ENCODE results near the gene JSRP1.

Gene JSRP1

DNA sequence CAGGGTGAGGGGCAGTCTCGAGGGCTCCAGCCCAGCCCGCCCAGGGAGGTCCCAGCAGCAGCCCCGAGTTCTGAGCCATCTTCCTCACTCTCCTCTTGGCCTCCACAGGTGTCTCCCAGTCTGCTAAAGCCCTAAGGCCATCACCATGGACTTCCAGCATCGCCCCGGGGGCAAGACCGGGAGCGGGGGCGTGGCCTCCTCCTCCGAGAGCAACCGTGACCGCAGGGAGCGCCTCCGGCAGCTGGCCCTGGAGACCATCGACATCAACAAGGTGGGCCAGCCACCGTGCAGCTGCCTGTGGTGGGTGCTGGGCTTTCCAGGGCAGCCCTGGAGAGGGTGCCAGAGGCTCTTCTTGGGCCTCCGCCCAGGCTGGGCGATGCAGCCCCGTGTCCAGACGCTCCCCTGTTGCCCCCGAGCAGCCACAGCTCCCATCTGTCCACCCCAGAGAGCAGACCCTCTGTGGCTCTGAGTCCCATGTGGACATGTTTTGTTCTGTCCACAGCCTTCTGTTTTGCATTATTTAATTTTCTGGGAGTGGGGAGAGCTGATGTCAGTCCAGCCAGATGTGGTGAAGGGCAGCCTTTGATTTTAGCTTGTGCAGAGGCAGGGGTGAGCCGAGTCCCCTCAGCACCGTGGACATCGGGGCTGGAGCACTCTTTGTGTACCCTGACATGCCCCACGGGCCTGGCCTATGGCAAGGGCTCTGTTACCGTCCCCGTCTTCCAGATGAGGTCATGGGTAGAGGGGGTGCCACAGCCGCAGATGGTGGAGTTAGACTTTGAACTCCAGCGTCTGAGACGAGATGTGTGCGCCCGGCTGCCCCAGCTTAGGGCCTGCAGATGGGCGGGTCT, 12.7 kb downstream of the JSRP1 start:
- no peak for DNase-seq (ENCODE audit: low read depth)
- TF ChIP-seq, protein P1, sequence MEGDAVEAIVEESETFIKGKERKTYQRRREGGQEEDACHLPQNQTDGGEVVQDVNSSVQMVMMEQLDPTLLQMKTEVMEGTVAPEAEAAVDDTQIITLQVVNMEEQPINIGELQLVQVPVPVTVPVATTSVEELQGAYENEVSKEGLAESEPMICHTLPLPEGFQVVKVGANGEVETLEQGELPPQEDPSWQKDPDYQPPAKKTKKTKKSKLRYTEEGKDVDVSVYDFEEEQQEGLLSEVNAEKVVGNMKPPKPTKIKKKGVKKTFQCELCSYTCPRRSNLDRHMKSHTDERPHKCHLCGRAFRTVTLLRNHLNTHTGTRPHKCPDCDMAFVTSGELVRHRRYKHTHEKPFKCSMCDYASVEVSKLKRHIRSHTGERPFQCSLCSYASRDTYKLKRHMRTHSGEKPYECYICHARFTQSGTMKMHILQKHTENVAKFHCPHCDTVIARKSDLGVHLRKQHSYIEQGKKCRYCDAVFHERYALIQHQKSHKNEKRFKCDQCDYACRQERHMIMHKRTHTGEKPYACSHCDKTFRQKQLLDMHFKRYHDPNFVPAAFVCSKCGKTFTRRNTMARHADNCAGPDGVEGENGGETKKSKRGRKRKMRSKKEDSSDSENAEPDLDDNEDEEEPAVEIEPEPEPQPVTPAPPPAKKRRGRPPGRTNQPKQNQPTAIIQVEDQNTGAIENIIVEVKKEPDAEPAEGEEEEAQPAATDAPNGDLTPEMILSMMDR (conservative IDR thresholded peaks at IDR 0.05; ENCODE audit: low read length): no peak
- H3K4me3 ChIP-seq (ENCODE audit: low read length): no peak overlapping the region

DNA sequence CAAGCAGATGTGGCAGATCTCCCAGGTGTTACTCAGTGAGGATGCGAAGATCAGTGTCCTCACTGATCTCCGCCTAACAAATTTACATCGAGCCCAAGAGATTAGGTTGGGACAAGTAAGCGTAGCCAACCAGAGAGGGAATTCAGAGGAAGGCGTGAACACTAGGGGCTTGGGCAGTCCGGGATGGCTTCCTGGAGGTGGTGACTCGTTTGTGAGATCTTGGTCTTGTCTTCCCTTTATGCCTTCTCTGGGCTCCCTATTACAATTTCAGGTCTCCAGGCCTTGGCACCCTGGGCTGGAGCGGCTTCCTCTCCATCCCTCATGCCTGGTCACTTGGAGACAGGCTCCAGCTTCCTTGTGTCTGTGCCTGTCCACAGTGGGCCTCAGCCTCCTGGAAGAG, 13.4 kb downstream of the JSRP1 start:
- TF ChIP-seq, protein P1 (conservative IDR thresholded peaks at IDR 0.05; ENCODE audit: low read length): no peak
- H3K4me3 ChIP-seq (ENCODE audit: low read length): no peak overlapping the region
- no peak for DNase-seq (ENCODE audit: low read depth)

- H3K4me3 ChIP-seq (ENCODE audit: low read length): no peak overlapping the region
- TF ChIP-seq, protein P1 (conservative IDR thresholded peaks at IDR 0.05; ENCODE audit: low read length): no peak
- DNase-seq (ENCODE audit: low read depth): no peak
Measured at GRCh38 chr19:2242092-2242537, 14.1 kb downstream of the JSRP1 start.

- TF ChIP-seq, protein P1 (conservative IDR thresholded peaks at IDR 0.05; ENCODE audit: low read length): no peak
- peak; percentile 27 for DNase-seq (ENCODE audit: low read depth)
- H3K4me3 ChIP-seq (ENCODE audit: low read length): peak overlapping the region; percentile 52
Measured at GRCh38 chr19:2240881-2241760, 15.1 kb downstream of the JSRP1 start.

GRCh38 chr19:2239771-2240770, 16.1 kb downstream of the JSRP1 start:
- DNase-seq (ENCODE audit: low read depth): peak; percentile 33

GRCh38 chr19:2239173-2239572, 17.0 kb downstream of the JSRP1 start:
- TF ChIP-seq, protein P1 (conservative IDR thresholded peaks at IDR 0.05; ENCODE audit: low read length): no peak
- DNase-seq (ENCODE audit: low read depth): no peak
- peak overlapping the region; percentile 52 for H3K4me3 ChIP-seq (ENCODE audit: low read length)

More at GRCh38 chr19:2239771-2240770, 16.1 kb downstream of the JSRP1 start:
- H3K4me3 ChIP-seq (ENCODE audit: low read length): peak overlapping the region; percentile 52
- TF ChIP-seq, protein P1 (conservative IDR thresholded peaks at IDR 0.05; ENCODE audit: low read length): no peak
